Measurements from ENCODE around the gene BRIP1.

DNA sequence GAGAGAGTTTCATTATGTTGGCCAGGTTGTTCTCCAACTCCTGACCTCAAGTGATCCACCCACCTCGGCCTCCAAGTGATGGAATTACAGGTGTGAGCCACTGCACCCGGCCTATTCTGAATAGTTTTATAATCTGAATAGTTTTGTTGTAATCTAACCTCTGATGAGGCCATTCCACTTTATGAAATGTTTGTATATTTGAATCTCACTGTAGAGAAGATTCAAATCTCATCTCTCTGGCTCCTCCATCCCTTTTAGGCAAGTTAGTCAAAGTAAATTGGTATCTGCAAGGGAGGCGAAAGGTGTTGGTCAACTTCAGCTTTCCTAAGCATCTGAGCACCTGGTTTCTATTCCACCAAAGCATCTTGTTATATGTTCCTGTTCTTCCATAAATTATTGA lies 131.2 kb downstream of the BRIP1 start:
- TF ChIP-seq HDAC2 (IDR thresholded peaks at IDR 0.05) (no peak), RAD21 (conservative IDR thresholded peaks at IDR 0.05 in 1 of 2, IDR thresholded peaks at IDR 0.05 in 1 of 2) (no peak), ZNF302 (CRISPR knock-in tag; IDR thresholded peaks at IDR 0.05) (no peak), RCOR1 (IDR thresholded peaks at IDR 0.05; ENCODE audit: low read depth, low read length) (no peak), POLR2A (IDR thresholded peaks at IDR 0.05; ENCODE audit: low read length) (no peak), CTCF (IDR thresholded peaks at IDR 0.05) (no peak), JUN (IDR thresholded peaks at IDR 0.05) (no peak), RFX5 (IDR thresholded peaks at IDR 0.05) (no peak), ZFP36 (IDR thresholded peaks at IDR 0.05; ENCODE audit: borderline replicate concordance, partially characterized antibody) (no peak), ESRRA (IDR thresholded peaks at IDR 0.05; ENCODE audit: borderline replicate concordance, low read length) (no peak), MAX (IDR thresholded peaks at IDR 0.05) (no peak), MAFK (IDR thresholded peaks at IDR 0.05; ENCODE audit: partially characterized antibody) (no peak), SMC3 (IDR thresholded peaks at IDR 0.05) (no peak), EP300 (IDR thresholded peaks at IDR 0.05) (no peak)
